GM20000 (cell line): ENCODE measurements around the gene OR2L5.

ENCODE experiments used
- DNase-seq: peaks from one replicate; pipeline ENCODE4 v3.0.0; 2012; ENCODE audit warnings: low spot score
- TF ChIP-seq, protein P1 (sequence below): IDR thresholded peaks from 2 replicates; pipeline ENCODE4 v1.5.1; 2012; ENCODE audit warnings: mild to moderate bottlenecking, control low read depth; ENCODE audit errors: extremely low read depth, missing control alignments

The OR2L5 gene

DNA sequence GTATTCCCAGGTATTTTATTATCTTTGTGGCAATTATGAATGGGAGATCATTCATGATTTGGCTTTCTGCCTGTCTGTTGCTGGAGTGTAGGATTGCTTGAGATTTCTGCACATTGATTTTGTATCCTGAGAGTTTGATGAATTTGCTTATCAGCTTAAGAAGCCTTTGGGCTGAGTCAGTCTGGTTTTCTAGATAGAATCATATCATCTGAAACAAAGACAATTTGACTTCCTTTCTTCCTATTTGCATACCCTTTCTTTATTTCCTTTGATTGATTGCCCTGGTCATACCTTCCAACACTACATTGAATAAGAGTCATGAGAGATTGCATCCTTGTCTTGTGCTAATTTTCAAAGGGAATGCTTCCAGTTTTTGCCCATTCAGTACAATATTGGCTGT lies 41.2 kb downstream of the OR2L5 start:
- TF ChIP-seq, protein P1, sequence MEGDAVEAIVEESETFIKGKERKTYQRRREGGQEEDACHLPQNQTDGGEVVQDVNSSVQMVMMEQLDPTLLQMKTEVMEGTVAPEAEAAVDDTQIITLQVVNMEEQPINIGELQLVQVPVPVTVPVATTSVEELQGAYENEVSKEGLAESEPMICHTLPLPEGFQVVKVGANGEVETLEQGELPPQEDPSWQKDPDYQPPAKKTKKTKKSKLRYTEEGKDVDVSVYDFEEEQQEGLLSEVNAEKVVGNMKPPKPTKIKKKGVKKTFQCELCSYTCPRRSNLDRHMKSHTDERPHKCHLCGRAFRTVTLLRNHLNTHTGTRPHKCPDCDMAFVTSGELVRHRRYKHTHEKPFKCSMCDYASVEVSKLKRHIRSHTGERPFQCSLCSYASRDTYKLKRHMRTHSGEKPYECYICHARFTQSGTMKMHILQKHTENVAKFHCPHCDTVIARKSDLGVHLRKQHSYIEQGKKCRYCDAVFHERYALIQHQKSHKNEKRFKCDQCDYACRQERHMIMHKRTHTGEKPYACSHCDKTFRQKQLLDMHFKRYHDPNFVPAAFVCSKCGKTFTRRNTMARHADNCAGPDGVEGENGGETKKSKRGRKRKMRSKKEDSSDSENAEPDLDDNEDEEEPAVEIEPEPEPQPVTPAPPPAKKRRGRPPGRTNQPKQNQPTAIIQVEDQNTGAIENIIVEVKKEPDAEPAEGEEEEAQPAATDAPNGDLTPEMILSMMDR, result no peak
- DNase-seq, result no peak

DNA sequence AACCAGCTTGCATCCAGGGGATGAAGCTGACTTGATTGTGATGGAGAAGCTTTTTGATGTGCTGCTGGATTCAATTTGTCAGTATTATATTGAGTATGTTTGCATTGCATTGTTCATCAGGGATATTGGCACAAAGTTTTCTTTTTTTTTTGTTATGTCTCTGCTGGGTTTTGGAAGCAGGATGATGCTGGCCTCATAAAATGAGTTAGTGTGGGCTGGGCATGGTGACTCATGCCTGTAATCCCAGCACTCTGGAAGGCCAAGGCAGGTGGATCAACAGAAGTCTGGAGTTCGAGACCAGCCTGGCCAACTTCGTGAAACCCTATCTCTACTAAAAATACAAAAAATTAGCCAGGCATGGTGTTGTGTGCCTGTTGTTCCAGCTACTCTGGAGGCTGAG lies 41.8 kb downstream of the OR2L5 start:
- DNase-seq, result no peak
- TF ChIP-seq, protein P1, result no peak

- DNase-seq, result no peak
- TF ChIP-seq, protein P1, result no peak
Observed at GRCh38 chr1:248065071-248065470, 51.6 kb downstream of the OR2L5 start.

DNA sequence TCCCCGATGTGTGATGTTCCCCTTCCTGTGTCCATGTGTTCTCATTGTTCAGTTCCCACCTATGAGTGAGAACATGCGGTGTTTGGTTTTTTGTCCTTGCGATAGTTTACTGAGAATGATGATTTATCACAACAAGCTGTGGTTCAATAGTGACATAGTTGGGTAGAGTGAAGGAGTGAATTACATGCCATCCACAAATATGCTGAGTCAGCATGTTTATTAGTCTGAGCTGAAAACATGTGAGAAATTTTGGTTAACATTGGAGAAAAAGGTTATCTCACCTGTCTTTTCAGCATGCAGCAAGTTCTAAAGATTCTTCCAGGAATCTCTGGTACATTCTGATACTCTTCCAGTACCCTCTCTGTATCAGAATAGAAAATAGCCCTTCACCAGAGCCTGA lies 52.1 kb downstream of the OR2L5 start:
- TF ChIP-seq, protein P1, result no peak
- no peak for DNase-seq
